GM19240 (cell line): ENCODE results near the gene PDK2.

Experiments
- DNase-seq: peaks from one replicate; pipeline ENCODE4 v3.0.0; 2011; ENCODE audit warnings: low spot score; ENCODE audit not compliant: insufficient read length

The PDK2 gene

DNA sequence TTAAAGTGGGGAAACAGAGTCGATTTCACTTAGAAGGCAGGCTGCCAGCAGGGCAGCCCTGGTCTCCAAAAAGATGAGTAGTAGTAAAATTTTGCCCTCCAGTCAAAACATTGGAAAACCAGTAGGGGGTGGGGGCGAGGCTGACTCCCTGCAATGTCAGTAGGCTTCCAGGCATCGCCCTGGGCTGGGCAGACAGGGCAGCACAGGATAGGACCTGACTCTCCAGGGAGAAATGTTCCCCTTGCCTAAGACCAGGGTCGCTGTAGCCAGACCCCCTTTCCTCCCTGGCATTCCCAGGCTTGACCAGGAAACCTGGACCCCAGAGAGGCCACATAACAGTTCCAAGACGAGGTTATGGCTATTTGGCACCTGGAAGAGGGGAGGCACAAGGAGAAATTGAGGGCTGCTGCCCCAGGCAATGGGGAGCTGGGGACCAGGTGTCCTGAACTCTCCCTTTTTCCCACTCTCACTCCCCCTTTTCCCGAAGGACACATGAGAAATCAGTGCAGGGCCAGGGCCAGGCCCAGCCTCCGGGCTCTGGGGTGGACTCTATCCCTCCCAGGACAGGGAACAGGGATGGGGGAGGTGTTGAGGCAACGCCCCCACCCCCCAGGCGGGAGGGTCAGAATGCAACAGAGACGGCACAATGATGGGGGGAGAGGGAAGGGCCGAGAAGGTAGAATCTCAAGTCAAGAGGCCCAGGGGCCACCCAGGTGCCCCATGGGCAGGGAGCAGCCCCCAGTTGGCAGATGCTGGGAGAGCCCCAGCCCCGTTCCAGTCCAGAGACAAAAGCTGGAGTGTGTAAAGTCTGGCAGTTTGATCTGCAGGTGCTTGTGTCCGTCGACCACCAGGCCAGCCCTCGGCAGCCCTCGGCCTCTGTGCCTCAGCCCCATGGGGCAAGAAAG lies 39.3 kb downstream of the PDK2 start:
- DNase-seq: no peak

DNA sequence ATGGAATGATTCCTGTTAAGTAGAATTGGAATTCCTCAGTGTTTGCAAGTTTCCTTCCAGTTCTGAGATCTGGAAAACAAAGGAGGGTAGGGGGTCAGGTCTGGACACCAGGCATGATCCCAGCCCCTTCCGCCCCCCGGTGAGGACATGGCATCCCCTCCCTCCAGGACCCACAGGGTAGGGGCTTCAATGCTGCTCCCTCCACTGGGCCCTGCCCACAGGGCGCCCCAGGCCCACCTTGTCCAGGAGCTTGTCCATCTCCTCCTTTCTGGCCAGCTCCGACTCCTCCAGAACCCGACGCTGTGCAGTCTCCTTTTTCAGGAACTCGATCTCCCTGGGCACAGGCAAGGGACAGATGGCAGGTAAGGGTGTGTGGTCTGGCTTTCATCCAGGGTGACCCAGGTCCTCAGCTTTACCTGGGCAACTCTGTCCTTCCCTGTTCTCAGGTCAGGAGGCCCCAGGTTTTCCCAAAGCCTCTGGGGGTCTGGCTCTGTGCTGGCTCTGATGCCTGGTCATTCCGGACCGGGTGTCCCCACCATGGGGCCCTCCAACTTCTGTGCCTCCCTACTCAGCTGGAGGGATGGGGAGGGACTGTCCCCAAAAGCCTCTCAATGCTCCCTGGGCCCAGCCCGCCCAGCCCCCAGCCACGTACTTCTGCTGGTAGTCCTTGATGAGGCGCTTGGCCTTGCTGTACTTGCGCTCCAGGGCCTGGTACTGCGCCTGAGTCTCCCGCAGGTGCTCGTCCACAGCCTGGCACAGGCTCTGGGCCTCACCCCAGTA lies 40.4 kb downstream of the PDK2 start:
- no peak for DNase-seq

DNA sequence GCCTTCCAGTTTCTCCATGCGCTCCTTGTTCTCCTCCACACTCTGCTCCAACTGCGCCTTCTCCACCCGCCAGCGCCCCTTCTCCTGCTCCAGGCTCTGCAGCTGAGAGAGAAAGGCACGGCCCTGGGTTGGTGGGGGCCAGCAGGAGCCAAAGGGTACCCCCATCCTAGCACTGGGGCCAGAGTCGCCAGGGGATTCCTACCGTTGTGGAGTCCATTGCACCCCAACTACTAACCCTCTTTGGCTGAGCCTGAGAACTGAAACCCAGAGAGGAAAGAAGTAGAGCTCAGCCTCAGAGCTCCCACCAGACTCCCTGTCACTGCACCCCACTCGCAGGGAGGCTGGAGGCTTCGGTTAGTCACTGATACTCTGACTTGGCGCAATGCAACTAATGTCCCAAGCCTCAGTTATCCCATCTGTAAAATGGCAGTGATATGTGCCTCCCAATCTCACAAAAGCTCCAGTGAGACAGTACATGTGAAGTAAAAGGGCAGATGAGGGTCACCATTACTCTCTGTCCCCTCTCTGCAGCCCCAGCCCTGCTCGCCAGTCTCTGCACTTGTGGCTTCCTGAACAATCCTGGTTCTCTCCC lies 41.0 kb downstream of the PDK2 start:
- DNase-seq: no peak

DNA sequence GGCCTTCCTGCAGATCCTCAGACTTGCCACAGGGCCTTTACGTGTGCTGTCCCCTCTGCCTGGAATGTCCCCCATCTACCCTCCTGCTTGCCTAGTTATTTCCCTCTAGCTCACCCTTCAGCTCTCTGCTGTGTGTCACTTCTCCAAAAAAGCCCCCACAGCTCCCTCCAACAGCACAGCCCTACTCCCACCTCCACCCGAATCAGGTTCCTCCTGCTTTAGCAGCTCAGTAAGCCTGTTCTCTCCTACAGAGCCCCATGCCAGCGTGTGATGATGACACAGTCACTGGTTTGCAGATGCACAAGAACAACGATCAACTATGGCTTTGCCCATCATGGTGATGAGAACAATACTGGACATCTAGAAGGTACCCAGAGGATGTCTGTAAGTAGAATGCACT lies 41.9 kb downstream of the PDK2 start:
- no peak for DNase-seq

DNA sequence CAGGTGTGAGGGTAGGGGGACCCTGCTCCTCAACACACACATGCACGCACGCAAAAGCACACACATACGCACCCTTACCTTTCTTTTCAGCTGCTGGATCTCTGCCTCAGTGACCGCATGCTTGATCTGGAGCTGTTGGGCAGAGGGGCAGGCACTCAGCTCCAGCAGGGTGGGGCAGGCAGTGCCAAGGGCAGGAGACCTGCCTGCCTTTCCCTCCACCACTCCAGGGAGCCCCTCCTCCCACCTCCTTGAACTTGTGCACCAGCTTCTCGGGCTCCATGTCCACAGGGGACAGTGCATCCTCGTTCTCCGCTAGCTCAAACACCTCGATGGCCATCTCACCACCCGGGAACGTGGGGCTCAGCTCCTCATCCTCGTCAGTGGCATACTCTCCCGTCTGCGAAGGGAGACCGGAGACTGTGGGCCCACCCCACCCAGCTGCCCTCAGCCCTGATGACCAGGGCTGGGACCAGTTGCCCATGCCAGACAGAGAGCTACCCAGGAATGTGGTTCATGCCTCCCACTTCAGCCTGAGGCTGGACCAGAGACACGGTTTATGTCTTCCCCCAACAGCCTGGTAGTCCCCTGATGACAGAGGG lies 44.1 kb downstream of the PDK2 start:
- DNase-seq: no peak

DNA sequence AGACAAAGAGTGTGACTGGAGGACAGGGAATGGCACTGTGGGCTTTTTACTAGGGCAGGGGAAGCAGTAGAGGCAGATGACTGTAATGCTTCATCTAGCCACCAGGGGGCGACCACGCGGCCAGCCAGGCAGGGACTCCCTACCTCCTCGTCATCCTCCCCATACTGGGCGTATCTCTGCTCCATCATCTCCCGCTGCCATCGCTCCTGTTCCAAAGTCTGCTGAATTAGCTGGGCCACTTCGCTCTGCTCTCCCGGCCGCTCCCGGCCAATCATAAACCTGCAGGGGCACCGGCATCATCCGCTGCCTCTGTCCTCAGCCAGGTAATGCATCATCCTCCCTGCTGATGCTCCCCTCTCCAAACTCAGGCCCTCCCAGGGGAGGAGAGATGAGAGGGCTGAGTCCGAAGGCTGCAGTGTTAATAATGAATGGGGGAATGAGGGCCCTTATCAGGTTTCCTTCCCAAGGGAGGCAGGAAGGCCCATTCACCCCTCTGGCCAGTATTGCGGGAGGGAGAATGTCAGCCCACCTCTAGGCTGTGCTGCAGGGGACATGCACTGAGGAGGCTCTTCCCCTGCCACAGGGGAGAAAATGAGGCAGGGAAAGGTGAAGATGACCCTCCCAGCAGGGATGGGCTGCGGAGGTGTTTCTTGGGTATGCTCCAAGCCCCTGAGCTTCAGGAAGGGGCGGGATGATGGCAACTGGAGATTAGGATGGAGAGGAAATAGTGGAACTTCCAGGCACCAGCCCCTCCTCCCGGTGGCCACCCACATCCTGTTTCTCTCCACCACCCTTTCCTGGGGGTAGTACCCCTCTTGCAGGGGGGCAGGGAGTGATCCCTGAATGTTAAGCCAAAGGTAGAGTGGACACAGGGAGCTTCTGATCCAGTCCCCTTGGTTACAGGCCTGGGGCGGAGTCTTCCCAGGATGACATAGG lies 45.1 kb downstream of the PDK2 start:
- peak; percentile 85 for DNase-seq

DNA sequence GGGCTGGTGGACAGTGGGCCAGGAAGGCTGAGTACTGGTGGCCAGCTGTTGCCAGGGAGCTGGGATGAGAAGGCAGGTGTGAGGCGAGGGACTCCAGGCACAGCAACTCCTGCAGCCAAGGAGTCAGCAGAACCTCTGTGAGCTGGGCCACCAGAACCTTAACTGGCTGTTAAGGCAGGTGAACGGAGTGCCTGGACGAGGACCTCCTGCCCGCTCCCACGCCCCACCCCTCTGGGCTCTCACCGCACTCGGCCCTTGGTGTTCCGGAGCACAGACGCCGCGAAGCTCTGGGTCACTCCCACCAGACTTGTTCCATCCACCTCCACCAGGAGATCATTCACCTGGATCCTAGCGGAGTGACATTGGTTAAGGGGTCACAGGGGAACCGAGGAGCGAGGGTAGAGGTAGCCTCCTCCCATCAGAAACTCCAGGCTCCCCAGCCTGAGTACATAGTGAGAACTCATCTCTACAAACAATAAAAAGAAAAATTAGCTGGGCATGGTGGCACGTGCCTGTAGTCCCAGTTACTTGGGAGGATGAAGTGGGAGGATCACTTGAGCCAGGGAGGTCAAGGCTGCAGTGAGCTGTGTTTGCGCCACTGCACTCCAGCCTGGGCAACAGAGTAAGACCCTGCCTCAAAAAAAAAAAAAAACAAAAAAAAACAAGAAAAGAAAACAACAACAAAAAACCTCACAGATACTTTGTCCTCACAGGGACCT lies 46.0 kb downstream of the PDK2 start:
- DNase-seq: no peak

DNA sequence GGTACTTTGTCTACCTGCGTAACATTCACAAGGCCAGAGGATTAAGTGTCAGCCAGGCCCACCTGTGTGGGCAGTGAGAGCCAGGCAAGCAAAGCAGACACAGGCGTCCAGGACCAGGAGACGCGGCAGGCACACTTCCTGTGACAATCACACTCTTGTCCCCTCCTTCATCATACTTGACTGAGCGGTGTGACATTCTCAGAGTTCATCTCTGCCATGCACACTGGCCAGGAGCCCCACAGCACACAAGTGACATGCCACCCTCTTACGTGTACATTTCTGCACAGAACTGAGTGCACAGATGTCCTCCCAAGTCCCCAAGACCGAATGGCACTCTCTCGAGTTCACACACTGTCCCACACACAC lies 46.6 kb downstream of the PDK2 start:
- no peak for DNase-seq

DNA sequence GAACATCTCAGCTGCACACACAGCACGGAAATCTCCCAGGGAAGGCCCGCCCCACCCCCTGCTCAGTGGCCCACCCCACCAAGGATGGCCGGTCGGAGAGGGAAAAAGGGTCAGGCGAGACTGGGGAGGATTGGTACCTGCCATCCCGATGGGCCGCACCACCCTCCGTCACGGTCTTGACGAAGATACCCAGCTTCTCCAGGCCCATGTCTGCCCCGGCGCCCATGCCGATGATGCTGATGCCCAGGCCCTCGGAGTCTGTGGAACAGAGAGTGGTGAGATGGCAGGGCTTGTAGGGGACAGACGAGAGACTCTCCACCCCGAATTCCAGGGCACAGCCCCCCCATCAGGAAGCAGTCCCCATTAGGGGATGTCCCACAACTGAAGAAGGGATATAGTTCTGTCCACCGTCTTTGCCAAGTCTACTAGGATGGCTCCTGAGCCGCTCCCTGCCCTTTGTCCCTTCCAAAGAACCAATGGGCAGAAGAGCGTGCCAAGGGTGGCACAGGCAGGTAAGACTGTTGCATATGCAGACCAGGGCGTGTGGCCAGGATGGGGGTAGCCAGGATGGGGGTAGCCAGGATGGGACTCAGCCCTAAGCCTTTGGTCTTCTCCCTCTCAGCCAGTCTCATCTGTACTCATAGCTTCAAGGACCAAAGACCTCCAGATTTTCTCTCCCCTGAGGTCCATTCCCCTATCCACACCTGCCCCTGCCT lies 48.5 kb downstream of the PDK2 start:
- no peak for DNase-seq

DNA sequence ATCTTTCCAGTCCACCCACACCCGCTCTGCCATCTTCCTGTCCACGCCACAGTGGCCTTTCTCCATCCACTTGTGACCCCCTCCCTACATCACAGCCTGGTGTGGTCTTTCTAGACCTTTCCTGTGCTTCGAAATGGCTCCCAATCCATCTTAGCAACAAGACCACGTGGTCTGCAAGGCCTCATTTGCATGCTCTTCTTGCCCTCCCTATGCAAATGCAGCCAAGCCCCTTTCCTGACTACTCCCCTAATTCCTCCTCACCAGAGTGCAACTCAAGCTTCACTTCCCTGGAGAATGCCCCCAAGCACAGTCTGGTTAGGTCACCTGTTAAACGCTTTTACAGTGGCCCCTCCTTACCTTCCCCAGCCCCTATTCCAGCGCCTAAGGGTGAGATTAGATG lies 49.2 kb downstream of the PDK2 start:
- no peak for DNase-seq

DNA sequence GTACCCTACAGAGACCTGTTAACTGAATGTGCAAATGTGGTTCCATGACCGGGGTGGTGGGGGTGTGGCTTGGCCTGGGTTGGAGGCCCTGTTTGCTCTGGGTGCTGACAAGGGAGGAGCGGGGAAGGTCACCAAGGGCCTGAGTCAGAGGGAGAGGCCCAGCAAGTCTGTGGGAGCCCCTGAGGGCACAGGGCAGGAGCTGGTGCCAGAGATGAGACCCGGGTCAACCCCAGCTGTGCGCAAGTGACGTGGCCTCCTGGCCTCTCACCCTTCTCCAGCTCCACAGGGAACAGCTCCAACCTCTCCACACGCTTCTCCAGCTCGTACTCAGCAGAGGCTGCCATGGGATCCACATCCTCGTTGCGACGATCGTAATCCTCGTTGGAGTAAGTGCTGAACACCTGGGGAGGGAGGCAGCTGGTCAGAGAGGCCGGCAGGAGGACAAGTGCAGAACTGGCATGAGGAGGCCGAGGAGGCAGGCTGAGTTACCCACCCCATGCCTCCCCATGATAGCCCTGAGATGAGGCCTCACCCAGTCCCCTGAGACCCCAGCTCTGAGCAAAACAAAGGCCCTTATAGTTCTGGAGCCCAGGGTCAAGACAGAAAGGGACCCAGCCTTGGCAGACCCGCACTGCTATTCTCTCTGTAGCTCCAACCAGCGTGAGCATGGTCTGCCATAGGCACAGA lies 49.8 kb downstream of the PDK2 start:
- no peak for DNase-seq

DNA sequence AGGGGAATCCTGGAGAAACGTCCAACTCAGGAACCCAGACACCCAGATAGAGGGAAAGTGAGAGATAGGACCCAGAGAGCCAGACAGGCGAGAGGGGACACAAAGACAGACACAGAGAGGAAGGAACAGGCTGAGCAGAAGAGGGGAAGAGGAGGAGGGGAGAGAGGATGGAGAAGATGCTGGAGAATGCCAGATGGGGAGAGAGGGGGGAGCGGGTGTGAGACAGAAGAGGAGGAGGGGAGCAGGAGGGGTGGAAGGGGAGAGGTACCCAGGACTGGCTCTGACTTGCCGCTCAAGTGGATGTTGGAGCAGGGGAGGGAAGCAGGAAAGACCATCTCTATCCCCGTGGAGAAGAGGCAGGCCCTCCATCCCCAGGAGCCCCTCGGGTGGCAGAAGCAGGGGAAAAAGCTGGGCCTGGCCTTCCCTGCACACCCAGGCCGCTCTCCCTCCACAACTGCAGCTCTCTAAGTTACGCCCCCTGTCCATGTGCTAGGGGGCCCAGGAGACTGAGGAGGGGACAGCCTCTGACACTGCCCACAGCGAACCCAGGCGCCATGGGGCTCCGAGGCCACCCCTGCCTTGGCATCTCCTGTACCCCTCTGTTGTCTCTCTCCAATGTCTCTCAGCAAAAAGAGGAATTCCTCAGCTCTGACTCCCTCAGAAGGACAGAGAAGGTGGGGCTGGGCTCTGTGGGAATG lies 50.5 kb downstream of the PDK2 start:
- no peak for DNase-seq

DNA sequence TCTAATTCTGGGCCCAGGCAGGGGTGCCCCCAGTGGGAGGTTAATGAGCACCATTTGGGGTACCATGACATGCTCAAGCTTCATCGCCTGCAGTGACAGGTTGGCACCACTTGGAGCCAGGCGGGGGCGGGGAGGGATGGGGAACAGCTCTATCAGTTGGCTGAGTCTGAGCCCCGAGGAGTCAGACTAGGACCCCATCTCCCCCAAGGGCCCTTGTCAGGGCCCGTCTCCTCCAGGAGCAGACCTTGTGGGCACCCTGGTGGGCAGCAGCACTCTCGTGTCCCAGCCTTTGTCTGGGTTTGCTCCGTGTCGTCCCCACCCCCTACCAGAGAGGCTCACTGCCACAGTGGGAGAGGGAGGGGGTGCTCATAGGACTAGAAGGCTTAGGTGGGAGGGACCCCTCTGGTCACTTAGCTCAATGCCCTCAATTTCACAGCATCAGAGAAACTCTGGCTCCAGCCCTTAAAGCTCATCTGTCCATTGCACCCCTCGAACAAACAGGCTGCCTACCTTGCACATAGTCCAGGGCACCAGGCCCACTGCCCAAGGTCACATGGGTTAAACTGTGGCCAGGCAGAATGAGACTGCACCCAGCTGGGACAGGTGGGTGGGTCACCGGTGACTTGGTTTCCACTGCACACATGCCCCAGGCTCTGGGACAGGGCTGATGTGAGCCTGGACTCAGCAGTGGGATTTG lies 51.2 kb downstream of the PDK2 start:
- DNase-seq: no peak

DNA sequence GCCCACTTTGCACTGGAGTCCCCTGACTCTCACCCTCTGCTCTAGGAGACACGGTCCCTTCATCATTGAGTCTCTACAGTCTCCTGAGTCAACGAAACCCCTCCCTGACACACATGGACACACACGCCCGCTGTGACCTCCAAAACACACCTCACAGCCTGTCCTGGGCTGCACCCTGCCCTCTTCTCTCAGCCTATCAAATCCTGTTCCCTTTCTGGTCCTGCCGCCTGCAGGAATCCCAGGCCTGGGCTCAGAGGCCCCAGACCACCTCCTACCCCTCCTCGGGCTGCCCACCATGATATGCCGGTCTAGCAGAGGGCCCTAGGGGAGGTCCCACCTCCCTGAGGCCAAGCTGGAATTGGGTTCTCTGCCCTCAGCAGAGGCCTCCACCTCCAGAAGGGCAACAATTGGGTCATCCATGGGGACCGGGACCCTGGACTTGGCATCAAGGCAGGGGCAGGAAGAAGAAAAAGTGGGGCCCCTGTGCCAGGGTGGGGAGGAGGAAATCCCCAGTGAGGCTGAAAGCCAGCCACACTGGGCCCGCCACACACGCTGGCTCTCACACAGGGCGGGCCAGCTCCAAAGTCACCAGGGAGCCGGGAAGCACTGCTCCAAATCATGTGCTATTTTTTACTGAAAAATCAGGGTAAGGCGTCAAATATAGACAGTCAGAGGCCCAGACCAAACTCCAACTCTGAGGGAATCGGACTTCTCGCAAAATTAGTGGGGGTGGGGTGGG lies 51.9 kb downstream of the PDK2 start:
- DNase-seq: no peak

DNA sequence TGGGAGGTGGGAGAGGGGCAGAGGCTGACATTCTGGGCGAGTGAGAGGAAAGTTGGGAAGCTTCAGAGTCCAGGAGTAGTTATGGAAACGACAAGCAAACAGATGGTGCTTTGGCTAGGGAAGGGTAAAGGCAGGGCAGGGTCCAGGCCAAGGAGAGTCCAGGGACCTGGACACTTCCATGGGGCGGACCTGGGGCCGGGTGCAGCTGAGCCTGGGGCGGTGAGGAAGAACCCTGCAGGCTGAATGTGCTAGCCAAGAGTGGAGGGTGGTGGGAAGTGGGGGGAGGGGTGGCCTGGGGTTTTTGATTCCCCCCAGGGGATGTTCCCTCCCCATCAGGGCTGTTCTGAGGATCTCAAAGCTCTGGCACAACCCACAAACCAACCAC lies 52.7 kb downstream of the PDK2 start:
- DNase-seq: no peak

DNA sequence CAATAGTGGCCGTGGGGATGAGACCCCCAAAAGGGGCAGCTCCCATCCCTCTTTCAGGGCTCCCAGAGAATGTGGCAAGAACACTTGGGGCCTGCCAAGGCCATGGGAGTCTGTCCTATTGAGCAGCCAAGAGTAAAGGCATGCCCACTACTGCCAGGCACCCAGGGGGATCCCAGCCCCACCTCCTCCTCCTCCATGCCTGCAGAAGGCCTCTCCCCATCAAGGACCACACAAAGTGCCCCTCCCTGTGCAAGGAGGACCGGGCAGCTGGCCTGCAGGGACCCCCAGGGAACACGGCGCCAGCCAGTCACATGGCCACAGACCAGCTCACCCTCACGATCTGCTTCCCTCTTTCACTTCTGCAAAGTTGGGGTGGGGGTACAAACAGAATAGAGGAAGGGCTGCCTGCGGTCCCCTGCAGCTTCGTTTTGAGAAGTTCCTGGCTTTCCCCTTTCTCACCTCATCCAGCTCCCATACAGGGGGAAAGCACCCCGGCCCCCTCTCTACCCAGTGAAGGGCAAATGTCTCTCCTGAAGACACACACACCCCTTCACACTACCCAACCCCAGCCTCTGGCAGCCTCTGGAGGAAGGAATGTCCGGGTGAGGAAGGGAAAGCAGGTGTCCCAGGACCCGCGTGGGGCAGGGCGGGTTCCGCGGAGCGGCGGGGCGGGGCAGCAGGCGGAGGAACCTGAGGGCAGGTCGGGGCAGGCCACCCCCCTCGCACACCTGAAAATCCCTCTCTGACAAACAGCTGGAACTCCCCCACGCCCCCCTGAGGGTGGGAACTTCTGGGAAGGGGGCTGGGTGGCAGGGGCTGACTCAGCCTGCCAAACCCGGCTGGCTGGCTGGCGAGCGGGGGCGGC lies 53.3 kb downstream of the PDK2 start:
- no peak for DNase-seq
